HG03280 (cell line): ENCODE measurements around the gene ASPG.

Source experiments
- ATAC-seq: cut with Tn5 transposase; IDR thresholded peaks from one replicate; pipeline ENCODE4 v1.9.1; 2021; ENCODE audit warnings: mild to moderate bottlenecking, moderate library complexity; ENCODE audit not compliant: unreplicated experiment

Gene ASPG

DNA sequence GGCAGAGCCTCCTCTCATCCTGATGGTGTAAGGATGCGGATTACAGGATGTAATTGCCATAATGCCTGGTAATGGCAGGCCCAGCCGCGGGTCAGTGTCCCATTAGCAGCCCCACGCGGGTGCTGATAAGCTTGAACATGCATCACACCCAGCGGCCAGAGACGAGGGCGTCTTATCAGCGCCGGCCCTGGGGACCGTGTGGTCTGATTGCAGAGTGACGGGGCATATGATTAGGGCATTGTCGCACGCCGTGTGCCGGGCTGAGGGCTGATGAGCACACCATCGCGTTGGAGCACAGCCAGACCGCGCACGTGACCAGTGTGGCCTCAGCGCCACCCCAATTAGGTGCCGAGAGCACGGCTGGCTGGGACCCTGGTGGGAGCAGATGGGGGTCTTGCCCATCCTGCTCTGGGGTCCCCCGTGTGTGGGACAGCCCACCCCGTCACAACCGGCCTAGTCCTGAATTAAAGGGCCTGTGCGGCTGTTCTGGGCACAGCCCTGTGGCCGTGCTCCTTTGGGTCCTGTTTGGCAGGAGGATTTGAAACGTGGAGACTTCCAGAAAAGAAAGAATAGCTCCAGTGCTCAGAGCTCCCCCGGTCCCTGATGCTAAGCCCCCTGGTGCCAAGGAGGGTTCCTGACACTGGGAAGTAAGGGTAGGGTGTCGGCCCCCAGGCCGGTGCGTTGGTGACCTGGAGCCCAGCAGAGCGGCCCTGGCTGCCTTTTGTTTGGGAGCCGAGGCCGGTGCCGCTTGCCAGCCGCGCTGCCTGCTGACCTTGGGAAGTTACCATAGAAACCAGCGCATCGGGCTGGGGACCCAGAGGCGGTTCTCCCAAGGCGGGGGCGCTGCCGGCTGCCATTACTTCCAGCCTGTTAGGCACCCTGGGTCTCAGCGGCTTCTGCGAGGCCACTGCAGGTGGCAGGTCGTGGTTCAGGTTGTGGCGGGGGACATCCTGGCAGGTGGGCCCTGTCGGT, 73.6 kb downstream of the ASPG start:
- ATAC-seq, result no peak

- no peak for ATAC-seq
These were observed 74.5 kb downstream of the ASPG start for GRCh38 chr14:104159990-104160389.

- no peak for ATAC-seq
These were observed 76.3 kb downstream of the ASPG start for GRCh38 chr14:104161602-104162367.

- ATAC-seq, result no peak
These were observed 77.0 kb downstream of the ASPG start for GRCh38 chr14:104162495-104162894.

DNA sequence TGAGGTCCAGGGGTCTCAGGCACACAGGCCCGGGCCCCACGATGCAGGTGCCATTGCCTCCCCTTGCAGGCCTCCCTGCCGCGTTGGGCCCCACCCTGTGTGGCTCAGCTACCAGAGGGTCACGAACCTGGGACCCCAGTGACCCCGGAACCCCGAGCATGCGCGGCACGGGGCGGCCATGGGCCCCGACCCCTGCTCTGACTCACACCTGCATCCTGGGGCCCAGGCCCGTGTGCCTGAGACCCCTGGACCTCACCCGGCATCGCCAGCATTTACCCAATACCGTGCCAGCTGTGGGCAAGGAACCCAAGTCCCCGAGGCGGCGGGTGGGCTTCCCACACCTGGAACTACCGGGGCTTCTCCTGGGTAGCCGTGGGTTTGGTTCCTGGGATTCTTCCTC, 78.0 kb downstream of the ASPG start:
- ATAC-seq, result no peak

DNA sequence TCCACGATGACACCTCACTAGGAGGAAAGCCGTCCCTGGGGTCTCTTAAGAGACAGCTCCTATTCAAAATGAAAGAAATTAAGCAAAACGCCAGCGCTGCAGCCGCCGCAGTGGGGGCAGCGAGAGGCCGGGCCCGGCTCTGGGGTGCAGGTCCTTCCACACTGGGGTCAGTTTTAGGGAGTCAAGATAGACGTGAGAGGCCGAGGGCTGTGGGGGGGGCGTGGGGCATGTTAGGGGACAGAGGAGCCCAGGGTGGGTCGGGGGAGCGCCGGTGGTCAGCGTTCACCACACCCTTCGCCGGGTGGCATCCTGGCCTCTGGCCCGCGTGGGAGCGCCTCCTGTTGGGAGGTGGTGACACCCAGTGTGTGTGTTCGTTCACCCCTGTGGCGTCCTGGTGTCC, 78.5 kb downstream of the ASPG start:
- ATAC-seq, result no peak

GRCh38 chr14:104164512-104164911, 79.0 kb downstream of the ASPG start:
- ATAC-seq, result no peak
